SK-N-DZ (cell line): ENCODE measurements around the gene TBC1D22A.

Experiments used
- DNase-seq: peaks from one replicate; pipeline ENCODE4 v3.0.0-alpha.2; 2015; ENCODE audit warnings: low spot score

TBC1D22A gene

GRCh38 chr22:46794491-46794890 lies 32.0 kb downstream of the TBC1D22A start:
- no peak for DNase-seq

GRCh38 chr22:46795140-46795539 lies 32.7 kb downstream of the TBC1D22A start:
- no peak for DNase-seq

- DNase-seq, result no peak
These were observed 33.6 kb downstream of the TBC1D22A start for GRCh38 chr22:46795845-46796565.

GRCh38 chr22:46796566-46797195 lies 34.2 kb downstream of the TBC1D22A start:
- no peak for DNase-seq

DNA sequence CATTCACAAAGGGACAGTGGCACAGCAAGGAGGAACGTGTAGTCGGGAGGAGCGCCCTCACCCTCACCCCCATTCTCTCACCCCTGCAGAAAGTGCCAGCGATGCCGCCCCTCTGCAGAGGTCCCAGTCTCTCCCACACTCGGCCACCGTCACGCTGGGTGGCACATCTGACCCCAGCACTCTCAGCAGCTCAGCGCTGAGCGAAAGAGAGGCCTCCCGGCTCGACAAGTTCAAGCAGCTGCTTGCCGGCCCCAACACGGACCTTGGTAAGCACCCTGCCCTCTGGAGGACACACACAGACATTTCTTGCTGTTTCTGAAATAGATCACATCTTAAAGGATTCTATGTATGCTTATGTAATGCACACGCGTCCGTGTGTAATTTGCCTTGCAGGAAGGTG lies 34.9 kb downstream of the TBC1D22A start:
- no peak for DNase-seq

DNA sequence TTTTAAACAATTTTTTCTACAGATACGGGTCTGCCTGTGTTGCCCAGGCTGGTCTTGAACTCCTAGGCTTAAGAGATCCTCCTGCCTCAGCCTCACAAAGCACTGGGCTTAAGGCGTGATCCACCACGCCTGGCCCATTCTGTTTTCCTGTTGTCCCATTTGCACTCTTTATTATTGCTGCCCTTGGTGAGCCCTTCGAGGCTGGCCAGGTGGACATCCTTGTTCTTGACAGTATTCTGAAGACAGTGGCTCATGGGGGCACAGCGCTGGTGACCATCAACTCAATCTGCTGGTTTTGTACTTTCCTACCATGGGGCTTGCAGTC lies 35.6 kb downstream of the TBC1D22A start:
- no peak for DNase-seq

DNA sequence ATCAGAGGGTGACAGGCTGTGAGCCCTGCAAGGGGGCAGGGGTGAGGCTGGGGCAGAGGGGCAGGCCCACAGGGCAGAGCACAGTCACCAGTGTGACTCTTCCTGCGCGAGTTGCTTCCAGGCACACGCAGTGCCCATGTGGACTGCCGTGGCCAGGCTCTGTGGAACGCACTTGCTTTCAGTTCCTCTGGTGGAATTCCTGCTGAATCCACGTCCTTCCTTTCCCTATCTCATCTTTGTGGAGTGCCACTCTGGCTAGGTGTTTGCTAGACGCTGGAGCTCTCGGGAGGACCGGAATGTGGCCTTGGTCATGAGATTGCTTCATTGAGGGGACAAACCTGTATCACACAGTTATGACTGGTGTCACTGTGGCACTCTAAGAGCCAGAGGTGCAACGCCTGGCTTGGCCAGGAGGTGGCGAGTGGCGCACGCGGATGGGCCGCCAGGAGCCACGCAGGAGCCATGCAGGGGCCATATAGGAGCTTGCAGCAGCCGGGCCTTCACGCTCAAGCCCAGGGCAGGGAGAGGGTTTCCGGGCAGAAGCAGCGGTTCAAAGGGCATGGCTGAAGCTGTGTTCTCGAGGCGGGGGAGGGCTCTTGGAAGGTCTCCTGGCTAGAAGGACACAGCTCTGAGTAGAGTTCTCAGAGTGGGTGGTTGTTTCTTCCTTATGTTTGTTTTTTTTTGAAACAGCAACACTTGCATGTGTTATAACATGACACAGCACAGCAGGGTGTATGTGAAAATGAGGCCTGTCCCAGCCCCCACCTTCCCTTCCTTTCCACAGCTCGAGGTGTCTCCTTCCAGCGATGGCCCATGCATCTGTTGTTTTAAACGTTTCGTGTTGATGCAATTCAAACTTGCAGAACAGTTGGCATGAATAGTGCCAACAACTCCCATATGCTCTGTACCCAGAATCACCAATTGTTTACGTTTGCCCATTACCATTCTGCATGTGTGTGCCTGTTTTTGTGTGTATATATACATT lies 36.2 kb downstream of the TBC1D22A start:
- DNase-seq, result peak; percentile 68

DNA sequence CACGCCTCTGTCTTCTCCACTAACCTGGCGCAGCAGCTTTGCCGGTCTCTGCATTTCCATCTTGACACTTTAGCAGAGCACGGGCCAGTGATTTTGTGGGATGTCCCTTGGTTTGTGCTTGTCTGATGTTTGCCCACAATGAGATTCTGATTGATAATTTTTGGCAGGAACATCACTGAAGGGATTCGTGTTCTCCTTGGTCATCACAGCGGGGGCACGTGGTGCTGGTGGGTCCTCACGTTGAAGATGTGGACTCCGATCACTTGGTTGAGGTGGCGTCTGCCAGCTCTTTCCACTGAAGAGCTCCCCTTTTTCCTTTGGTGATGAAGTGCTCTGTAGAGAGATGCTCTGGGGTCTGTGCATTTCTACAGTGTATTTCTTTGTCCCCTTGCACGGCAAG lies 37.2 kb downstream of the TBC1D22A start:
- no peak for DNase-seq

- no peak for DNase-seq
These were observed 37.8 kb downstream of the TBC1D22A start for GRCh38 chr22:46800102-46800857.

GRCh38 chr22:46801331-46801811 lies 38.9 kb downstream of the TBC1D22A start:
- DNase-seq, result no peak

DNA sequence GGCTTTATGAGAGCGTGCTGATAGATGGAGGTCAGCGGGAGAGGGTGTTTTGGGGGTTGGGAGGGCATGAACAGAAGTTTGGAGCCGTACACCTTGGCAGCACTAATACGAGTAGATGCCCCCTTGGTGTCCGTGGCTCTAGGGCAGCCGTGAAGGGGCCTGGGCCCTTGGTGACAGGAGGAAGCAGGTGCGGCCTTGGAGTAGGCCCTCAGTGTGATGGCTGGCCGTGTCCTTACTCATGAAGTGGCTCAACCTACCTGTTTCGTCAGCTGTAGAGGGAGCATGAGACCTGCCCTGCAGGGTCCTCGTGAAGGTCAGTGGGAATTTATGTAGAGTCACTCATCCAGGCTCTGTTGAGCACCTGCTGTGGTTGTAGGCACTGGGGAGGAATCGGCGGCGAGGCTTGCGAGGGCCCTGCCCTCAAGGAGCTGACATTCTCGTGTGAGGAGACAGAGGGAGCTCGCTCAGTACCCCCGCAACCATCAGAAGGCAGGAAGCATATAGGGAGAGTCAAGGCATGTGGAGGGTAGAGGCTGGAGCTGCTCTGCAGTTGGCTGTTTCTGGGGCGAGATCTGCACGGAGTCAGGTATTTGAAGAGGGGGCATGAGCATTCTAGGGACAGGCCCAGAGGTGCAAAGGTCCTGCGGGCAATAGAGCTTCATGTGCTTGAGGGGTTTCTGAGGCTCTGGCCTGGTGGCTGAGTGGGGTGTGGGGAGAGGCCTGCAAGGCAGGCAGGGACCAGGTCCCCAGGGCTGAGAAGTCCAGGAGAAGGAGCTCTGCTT lies 39.6 kb downstream of the TBC1D22A start:
- no peak for DNase-seq

DNA sequence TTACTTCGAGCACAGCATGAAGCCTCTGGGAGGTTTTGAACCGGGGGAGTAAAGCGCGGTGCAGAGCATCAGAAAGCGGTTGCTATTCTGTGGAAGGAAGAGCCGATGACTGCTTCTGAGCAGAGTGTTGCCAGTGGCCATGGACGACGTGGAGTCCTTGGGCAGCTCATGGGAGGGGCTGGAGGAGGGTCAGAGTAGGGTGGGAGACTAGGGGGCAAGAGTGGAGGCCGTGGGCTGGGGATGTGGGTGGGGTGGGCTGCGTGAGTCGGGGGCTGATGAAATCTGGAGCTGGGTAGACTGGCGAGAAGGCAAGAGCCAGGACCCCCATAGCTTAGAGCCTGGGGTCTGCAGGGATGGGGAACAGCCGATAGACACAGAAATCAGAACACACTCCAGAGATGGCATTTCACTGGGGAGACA lies 40.2 kb downstream of the TBC1D22A start:
- no peak for DNase-seq

- DNase-seq, result peak; percentile 42
These were observed 40.8 kb downstream of the TBC1D22A start for GRCh38 chr22:46803031-46803880.

DNA sequence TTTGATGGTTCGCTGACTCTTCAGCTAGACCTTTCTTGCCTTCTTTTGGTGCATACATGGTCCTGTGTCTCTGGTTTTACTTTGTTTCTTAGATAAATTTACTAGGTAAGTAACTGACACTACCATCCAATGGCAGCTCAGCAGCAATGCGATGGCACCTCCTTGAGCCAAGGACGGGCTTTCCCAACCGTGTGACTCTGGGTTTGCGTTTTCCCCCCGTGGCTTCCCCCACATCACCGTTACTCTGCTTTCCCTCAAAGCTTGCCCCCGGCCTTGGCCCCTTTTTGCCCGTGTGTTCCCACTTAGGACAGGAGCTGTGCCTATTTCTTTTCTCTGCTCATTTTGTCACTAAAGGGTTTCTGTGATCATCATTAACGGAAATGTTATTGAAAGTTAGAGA lies 41.5 kb downstream of the TBC1D22A start:
- DNase-seq, result no peak

- DNase-seq, result no peak
These were observed 44.3 kb downstream of the TBC1D22A start for GRCh38 chr22:46806794-46807193.

DNA sequence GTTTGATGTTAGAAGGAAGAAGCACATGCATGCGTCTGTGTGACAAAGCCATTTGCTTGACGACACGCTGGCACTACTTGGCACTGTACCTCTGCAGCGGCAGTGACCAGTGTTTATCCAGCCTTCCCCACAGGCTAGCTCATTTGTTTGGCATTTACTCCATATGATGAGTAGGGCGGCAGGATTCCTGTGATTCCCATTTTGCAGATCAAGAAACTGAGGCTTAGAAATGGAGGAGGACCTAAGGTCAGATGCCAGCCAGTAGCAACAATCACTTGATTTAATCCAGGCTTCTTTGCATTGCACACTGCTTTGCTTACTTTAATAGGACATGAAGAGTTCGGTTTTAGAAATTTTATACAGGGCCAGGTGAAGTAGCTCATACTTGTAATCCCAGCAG lies 45.0 kb downstream of the TBC1D22A start:
- no peak for DNase-seq

GRCh38 chr22:46809153-46809885 lies 46.9 kb downstream of the TBC1D22A start:
- DNase-seq, result no peak

- no peak for DNase-seq
These were observed 48.7 kb downstream of the TBC1D22A start for GRCh38 chr22:46810856-46811786.
